ENCODE measurements around the gene LIN7B. TPM values are rescaled to one million over a fixed set of nuclear protein-coding genes. Genes with fewer than 3 reads are reported as not detected.
"Not testable (repeated sequence)": the region's sequence is repeated elsewhere in the genome, so short reads cannot be mapped to it uniquely, and the experiment has no call there.

LIN7B gene
- total and polyA plus RNA-seq, 4 donors, result 7.6 to 24.1 (median 9.1) TPM

DNA sequence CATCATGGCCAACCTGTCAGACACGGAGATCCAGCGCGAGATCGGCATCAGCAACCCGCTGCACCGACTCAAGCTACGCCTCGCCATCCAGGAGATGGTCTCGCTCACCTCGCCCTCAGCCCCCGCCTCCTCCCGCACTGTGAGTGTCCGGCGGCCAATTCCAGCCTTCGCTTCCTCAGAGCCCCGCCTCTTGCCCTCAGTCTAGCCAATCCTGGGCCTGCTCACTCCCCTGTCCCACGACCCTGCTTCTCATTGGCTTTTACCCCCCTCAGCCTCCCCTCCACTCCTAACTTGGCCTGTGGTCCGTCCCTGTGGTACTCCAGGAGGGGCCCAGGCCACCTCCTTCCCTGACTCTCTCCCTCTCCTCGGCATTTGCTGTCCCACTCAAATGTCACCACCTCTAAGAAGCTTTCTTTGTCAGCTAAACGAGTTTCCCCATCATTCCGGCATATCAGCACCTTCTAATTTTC is 28.7 kb downstream of the LIN7B start:
- Histone ChIP-seq H3K27ac (ENCODE audit: low read depth in 1 of 2, low read length in 2 of 2) (no peak overlapping the region), H3K9me3 (ENCODE audit: control insufficient read depth, low read length) (no peaks in the 10 kb centered on the region), H3K4me1 (ENCODE audit: control insufficient read depth in 1 of 2, insufficient read depth in 2 of 2, low read length in 2 of 2) (no peaks in the 10 kb centered on the region), H3K4me3 (ENCODE audit: low read length in 2 of 2) (peak overlapping the region in 1 of 2 donors; percentile 28), H3K36me3 (ENCODE audit: control insufficient read depth in 1 of 2, insufficient read depth in 2 of 2, low read length in 1 of 2) (no peaks in the 10 kb centered on the region), H3K27me3 (ENCODE audit: control insufficient read depth in 1 of 2, insufficient read depth in 2 of 2, low read length in 1 of 2) (no peaks in the 10 kb centered on the region)
- 1 to 2% methylated on average over 21 of the region's 21 CpGs for WGBS, 2 donors
- intact Hi-C loops (cut with DNase I), result loop anchor here in 1 of 2 donors (10.0 kb wide), 2 partner anchors 48 to 148 kb away; partner anchors contain the start of genes GYS1 and RUVBL2
- DNase-seq (peak; percentile 92 to 96), ATAC-seq (ENCODE audit: low FRiP score) (peak; percentile 92)

- Histone ChIP-seq H3K4me1 (ENCODE audit: control insufficient read depth in 1 of 2, insufficient read depth in 2 of 2, low read length in 2 of 2) (no peaks in the 10 kb centered on the region), H3K4me3 (ENCODE audit: low read length in 2 of 2) (no peak overlapping the region), H3K9me3 (ENCODE audit: control insufficient read depth, low read length) (no peaks in the 10 kb centered on the region), H3K27me3 (ENCODE audit: control insufficient read depth in 1 of 2, insufficient read depth in 2 of 2, low read length in 1 of 2) (no peaks in the 10 kb centered on the region), H3K27ac (ENCODE audit: low read depth in 1 of 2, low read length in 2 of 2) (no peak overlapping the region), H3K36me3 (ENCODE audit: control insufficient read depth in 1 of 2, insufficient read depth in 2 of 2, low read length in 1 of 2) (no peaks in the 10 kb centered on the region)
- DNase-seq (peak; percentile 85 to 94), ATAC-seq (ENCODE audit: low FRiP score) (peak; percentile 70)
- intact Hi-C loops (cut with DNase I), result loop anchor here (5.0 to 10.0 kb wide), 3 partner anchors 38 to 151 kb away; partner anchors contain the start of genes GYS1 (in 1 of the 2) and RUVBL2 (in 1 of the 2)
- WGBS, 2 donors, result 5 to 6% methylated on average over 28 to 30 of the region's 30 CpGs
These were observed 31.6 kb downstream of the LIN7B start for GRCh38 chr19:49145573-49146407.

GRCh38 chr19:49146408-49146770 is 32.2 kb downstream of the LIN7B start:
- DNase-seq, result peak in 1 of 2 donors; percentile 75
- 4 to 5% methylated on average over 7 of the region's 7 CpGs for WGBS, 2 donors
- H3K9me3 ChIP-seq (ENCODE audit: control insufficient read depth, low read length); H3K4me1 ChIP-seq (ENCODE audit: control insufficient read depth in 1 of 2, insufficient read depth in 2 of 2, low read length in 2 of 2); H3K27ac ChIP-seq (ENCODE audit: low read depth in 1 of 2, low read length in 2 of 2); H3K27me3 ChIP-seq (ENCODE audit: control insufficient read depth in 1 of 2, insufficient read depth in 2 of 2, low read length in 1 of 2); H3K4me3 ChIP-seq (ENCODE audit: low read length in 2 of 2); ATAC-seq (ENCODE audit: low FRiP score); H3K36me3 ChIP-seq (ENCODE audit: control insufficient read depth in 1 of 2, insufficient read depth in 2 of 2, low read length in 1 of 2): not testable (repeated sequence)
- intact Hi-C loops (cut with DNase I), result loop anchor here (5.0 to 10.0 kb wide), 3 partner anchors 39 to 152 kb away; partner anchors contain the start of genes GYS1 (in 1 of the 2) and RUVBL2 (in 1 of the 2)

DNA sequence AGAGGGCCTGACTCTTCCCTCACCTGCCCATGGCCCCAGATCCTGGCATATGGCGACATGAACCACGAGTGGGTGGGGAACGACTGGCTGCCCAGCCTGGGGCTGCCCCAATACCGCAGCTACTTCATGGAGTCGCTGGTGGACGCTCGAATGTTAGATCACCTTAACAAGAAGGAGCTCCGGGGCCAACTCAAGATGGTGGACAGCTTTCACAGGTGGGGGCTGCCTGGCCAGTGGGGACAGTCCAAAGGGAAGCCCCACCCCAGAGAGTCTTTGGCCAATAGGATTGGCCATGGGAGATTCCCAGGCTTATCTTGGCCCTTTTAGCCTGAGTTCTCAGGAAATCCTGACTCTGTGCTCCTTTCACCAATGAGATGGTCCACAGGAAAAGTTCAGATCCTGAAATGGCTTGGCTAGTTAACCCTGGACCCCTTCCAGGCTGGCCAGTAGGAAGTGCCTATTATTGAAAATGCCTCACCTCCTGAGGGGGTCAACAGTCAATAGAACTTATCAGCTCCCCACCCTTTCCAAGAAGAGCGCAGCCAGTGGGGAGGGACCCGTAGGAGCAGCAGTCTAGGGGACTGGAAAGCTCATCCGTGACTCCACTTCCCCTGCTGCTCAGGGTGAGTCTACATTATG is 34.0 kb downstream of the LIN7B start:
- intact Hi-C loops (cut with DNase I), result loop anchor here (5.0 to 10.0 kb wide), 3 partner anchors 41 to 153 kb away; partner anchors contain the start of genes GYS1 (in 1 of the 2) and RUVBL2 (in 1 of the 2)
- no peaks in the 10 kb centered on the region for H3K27me3 ChIP-seq (ENCODE audit: control insufficient read depth in 1 of 2, insufficient read depth in 2 of 2, low read length in 1 of 2)
- H3K27ac ChIP-seq (ENCODE audit: low read depth in 1 of 2, low read length in 2 of 2), result no peak overlapping the region
- no peaks in the 10 kb centered on the region for H3K9me3 ChIP-seq (ENCODE audit: control insufficient read depth, low read length)
- no peaks in the 10 kb centered on the region for H3K4me1 ChIP-seq (ENCODE audit: control insufficient read depth in 1 of 2, insufficient read depth in 2 of 2, low read length in 2 of 2)
- DNase-seq (no peak), ATAC-seq (ENCODE audit: low FRiP score) (no peak)
- 75 to 81% methylated on average over 11 of the region's 11 CpGs for WGBS, 2 donors
- H3K4me3 ChIP-seq (ENCODE audit: low read length in 2 of 2), result no peak overlapping the region
- no peaks in the 10 kb centered on the region for H3K36me3 ChIP-seq (ENCODE audit: control insufficient read depth in 1 of 2, insufficient read depth in 2 of 2, low read length in 1 of 2)

DNA sequence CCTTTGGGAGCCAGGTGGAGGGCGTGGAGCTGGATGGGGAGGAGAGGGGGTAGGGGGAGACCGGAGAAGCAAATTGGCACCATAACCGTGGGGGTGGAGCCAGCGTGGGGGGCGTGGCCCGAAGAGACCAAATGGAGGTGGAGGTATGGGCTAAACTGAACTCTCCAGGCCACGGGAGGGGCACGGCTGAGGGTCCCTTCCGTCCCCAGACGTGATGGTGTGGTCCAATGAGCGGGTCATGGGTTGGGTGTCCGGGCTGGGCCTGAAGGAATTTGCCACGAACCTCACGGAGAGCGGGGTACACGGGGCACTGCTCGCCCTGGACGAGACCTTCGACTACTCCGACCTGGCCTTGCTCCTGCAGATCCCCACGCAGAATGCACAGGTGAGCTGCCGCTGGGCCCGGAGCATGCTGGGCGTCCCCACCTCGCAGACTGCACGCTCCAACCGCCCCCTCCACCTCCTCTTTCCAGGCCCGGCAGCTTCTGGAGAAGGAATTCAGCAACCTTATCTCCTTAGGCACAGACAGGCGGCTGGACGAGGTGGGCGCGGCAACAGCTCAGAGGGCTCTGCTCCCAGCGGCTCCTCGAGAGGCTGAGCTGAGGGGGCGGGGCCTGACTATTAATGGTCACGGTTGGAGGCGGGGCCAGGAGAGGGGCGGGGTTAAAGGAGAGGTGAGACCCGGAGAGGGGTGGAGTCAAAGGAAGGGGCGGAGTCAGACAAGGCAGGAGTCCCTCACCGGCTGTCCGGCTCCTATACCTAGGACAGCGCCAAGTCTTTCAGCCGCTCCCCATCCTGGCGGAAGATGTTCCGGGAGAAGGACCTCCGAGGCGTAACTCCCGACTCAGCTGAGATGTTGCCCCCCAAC is 34.8 kb downstream of the LIN7B start:
- H3K27me3 ChIP-seq (ENCODE audit: control insufficient read depth in 1 of 2, insufficient read depth in 2 of 2, low read length in 1 of 2), result no peaks in the 10 kb centered on the region
- peak; percentile 98 to 99 for DNase-seq
- no peaks in the 10 kb centered on the region for H3K36me3 ChIP-seq (ENCODE audit: control insufficient read depth in 1 of 2, insufficient read depth in 2 of 2, low read length in 1 of 2)
- peak overlapping the region in 1 of 2 donors; percentile 17 for H3K27ac ChIP-seq (ENCODE audit: low read depth in 1 of 2, low read length in 2 of 2)
- 1 to 2% methylated on average over 44 to 49 of the region's 49 CpGs for WGBS, 2 donors
- H3K9me3 ChIP-seq (ENCODE audit: control insufficient read depth, low read length), result no peaks in the 10 kb centered on the region
- ATAC-seq (ENCODE audit: low FRiP score), result peak; percentile 87
- intact Hi-C loops (cut with DNase I), result loop anchor here (5.0 to 10.0 kb wide), 3 partner anchors 42 to 154 kb away; partner anchors contain the start of genes GYS1 (in 1 of the 2) and RUVBL2 (in 1 of the 2)
- peak overlapping the region; percentile 14 to 64 for H3K4me3 ChIP-seq (ENCODE audit: low read length in 2 of 2)
- H3K4me1 ChIP-seq (ENCODE audit: control insufficient read depth in 1 of 2, insufficient read depth in 2 of 2, low read length in 2 of 2), result no peaks in the 10 kb centered on the region

DNA sequence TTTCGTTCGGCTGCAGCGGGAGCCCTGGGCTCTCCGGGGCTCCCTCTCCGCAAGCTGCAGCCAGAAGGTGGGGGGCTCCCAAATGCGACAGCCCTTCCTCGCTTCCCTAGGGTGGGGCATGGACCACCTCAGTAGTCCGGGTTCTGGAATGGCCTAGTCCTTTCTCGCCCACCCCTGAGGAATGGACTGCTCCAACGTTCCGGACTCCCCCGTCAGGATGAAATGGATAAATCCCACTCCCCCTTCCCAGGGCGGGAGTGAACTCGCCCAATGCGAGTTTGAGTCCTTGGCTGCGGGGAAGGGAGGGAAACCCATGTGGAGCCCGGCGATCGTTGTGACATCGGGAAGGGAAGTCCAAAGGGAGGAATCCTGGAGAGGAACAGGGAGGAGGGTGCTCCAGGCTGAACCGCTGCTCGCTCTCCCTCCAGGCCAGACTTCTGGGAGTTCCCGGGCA is 35.5 kb downstream of the LIN7B start:
- Histone ChIP-seq H3K27me3 (ENCODE audit: control insufficient read depth in 1 of 2, insufficient read depth in 2 of 2, low read length in 1 of 2) (no peaks in the 10 kb centered on the region), H3K4me1 (ENCODE audit: control insufficient read depth in 1 of 2, insufficient read depth in 2 of 2, low read length in 2 of 2) (no peaks in the 10 kb centered on the region), H3K36me3 (ENCODE audit: control insufficient read depth in 1 of 2, insufficient read depth in 2 of 2, low read length in 1 of 2) (no peaks in the 10 kb centered on the region), H3K4me3 (ENCODE audit: low read length in 2 of 2) (peak overlapping the region; percentile 14 to 64), H3K27ac (ENCODE audit: low read depth in 1 of 2, low read length in 2 of 2) (peak overlapping the region in 1 of 2 donors; percentile 17), H3K9me3 (ENCODE audit: control insufficient read depth, low read length) (no peaks in the 10 kb centered on the region)
- intact Hi-C loops (cut with DNase I), result loop anchor here (2.0 to 10.0 kb wide), 5 partner anchors 31 to 155 kb away; partner anchors contain the start of genes C19orf73 (in 2 of the 2), PPFIA3 (in 2 of the 2), GYS1 (in 1 of the 2) and RUVBL2 (in 1 of the 2)
- ATAC-seq (ENCODE audit: low FRiP score) (peak; percentile 70), DNase-seq (peak; percentile 83 to 89)
- WGBS, 2 donors, result 0% methylated on average over 22 to 23 of the region's 23 CpGs

DNA sequence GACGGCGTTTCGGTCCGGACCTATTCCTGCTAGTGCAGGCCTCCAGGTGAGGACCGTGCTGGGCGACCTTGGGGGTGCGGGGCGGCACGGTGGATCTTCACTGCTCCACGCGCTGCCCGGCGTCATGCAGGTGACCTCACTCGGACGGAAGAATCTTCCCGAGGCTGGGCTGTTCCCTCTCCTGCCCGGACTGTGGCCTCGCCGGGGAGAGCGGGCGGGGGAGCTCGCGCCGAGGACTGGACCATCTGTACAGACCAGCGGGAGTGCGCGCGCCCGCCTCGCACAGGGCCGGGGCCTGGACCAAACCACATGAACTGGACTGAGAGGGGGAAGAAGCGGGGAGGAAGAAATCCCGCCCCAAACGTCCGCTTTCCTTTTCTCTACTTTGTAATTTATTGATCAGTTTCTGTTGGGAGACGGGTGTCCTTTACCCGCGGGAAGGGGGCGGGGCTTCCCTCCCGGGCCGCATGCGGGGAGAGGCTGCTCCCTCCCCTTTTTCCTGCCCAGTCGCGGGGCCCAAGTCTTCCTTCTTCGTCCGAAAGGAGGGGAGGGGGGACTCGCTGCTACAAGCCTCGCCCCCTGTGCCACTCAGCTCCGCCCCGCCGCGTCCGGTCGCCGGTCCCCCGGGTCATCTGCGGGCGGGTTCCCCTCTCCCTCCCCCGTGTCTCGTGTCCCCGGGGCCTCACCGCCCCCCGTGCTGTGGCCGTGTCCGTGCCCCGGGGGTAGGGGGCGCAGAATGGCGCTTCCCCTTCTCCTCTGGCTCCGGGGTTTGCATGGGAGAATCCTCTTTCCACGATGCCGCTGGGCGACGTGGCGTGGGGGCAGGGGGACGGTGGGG is 36.2 kb downstream of the LIN7B start:
- peak overlapping the region; percentile 14 to 64 for H3K4me3 ChIP-seq (ENCODE audit: low read length in 2 of 2)
- H3K4me1 ChIP-seq (ENCODE audit: control insufficient read depth in 1 of 2, insufficient read depth in 2 of 2, low read length in 2 of 2), result no peaks in the 10 kb centered on the region
- peak; percentile 89 to 93 for DNase-seq
- no peaks in the 10 kb centered on the region for H3K9me3 ChIP-seq (ENCODE audit: control insufficient read depth, low read length)
- WGBS, 2 donors, result 1% methylated on average over 54 to 75 of the region's 75 CpGs
- peak; percentile 87 for ATAC-seq (ENCODE audit: low FRiP score)
- H3K27ac ChIP-seq (ENCODE audit: low read depth in 1 of 2, low read length in 2 of 2), result peak overlapping the region in 1 of 2 donors; percentile 3
- H3K27me3 ChIP-seq (ENCODE audit: control insufficient read depth in 1 of 2, insufficient read depth in 2 of 2, low read length in 1 of 2), result no peaks in the 10 kb centered on the region
- H3K36me3 ChIP-seq (ENCODE audit: control insufficient read depth in 1 of 2, insufficient read depth in 2 of 2, low read length in 1 of 2), result no peaks in the 10 kb centered on the region
- intact Hi-C loops (cut with DNase I), result loop anchor here (2.0 to 5.0 kb wide), 2 partner anchors 32 to 33 kb away; partner anchors contain the start of genes C19orf73 (in 2 of the 2) and PPFIA3 (in 2 of the 2)

Measured in aorta (tissue), 5 donors.